Fibroblast of villous mesenchyme (primary cell): ENCODE results near the gene AKT3. TPM values are rescaled to one million over a fixed set of nuclear protein-coding genes. Genes with fewer than 3 reads are reported as not detected.
"Not testable (repeated sequence)": the region's sequence is repeated elsewhere in the genome, so short reads cannot be mapped to it uniquely, and the experiment has no call there.

Source experiments
- DNase-seq: peaks from one replicate; pipeline ENCODE4 v3.0.0-alpha.2; 2010; ENCODE audit warnings: low read depth
- H3K4me3 ChIP-seq: 2 replicates; pipeline ENCODE4 v1.5.1; 2011; ENCODE audit warnings: low read depth, mild to moderate bottlenecking, low read length
- total RNA-seq: library from RNA; depleted of rRNA; stranded (reverse); fragments of >200 nt; gene quantifications from 2 replicates; pipeline ENCODE4 v1.2.3, GENCODE V29; 2012
- TF ChIP-seq, protein P1 (sequence below): IDR thresholded peaks from 2 replicates; pipeline ENCODE4 v1.5.1; 2012; ENCODE audit warnings: low read depth, mild to moderate bottlenecking, low read length; ENCODE audit not compliant: insufficient read depth

The AKT3 gene
- total RNA-seq, 1 donor, result 38.0 TPM

DNA sequence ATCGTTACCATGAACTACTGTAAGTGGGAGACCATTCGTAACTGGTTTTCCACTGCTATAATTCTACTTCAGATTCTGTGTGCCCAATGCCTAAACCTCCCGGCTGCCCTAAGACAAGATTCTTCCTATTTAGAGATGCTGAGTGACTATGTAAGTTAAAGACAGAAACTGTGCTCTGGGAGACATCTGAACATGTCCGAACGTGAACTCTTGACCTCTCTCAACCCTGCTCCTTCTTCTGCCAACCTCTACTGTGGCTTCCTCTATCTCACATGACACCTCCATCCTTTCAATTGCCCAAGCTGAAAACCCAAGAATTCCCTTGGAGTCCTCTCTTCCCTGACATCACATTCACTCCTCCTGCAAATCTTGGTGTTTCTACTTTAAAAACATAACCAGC is 182.9 kb downstream of the AKT3 start:
- H3K4me3 ChIP-seq, result no peak overlapping the region
- TF ChIP-seq, protein P1, sequence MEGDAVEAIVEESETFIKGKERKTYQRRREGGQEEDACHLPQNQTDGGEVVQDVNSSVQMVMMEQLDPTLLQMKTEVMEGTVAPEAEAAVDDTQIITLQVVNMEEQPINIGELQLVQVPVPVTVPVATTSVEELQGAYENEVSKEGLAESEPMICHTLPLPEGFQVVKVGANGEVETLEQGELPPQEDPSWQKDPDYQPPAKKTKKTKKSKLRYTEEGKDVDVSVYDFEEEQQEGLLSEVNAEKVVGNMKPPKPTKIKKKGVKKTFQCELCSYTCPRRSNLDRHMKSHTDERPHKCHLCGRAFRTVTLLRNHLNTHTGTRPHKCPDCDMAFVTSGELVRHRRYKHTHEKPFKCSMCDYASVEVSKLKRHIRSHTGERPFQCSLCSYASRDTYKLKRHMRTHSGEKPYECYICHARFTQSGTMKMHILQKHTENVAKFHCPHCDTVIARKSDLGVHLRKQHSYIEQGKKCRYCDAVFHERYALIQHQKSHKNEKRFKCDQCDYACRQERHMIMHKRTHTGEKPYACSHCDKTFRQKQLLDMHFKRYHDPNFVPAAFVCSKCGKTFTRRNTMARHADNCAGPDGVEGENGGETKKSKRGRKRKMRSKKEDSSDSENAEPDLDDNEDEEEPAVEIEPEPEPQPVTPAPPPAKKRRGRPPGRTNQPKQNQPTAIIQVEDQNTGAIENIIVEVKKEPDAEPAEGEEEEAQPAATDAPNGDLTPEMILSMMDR, result no peak
- no peak for DNase-seq

DNA sequence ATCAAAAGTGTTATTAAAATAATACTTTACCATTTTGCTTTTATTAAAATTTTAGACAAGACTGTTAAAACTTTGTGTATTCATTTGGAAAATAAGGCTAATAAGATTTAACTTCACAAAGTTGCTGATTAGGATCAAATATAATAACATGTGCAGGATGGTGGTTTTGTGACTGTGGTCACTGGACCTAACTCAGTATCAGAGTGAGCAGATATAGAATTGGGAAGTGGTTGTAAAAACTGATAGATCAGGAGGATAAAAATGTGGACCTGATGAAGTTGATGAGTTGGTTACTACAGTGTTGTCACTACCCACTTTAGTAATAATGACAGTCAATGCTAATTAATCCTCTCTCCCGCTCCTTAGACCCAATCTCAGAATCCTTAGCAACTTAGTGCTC is 186.4 kb downstream of the AKT3 start:
- no peak overlapping the region for H3K4me3 ChIP-seq
- TF ChIP-seq, protein P1, result no peak
- no peak for DNase-seq

DNA sequence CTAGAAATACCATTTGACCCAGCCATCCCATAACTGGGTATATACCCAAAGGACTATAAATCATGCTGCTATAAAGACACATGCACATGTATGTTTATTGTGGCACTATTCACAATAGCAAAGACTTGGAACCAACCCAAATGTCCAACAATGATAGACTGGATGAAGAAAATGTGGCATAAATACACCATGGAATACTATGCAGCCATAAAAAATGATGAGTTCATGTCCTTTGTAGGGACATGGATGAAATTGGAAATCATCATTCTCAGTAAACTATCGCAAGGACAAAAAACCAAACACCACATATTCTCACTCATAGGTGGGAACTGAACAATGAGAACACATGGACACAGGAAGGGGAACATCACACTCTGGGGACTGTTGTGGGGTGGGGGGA is 187.9 kb downstream of the AKT3 start:
- DNase-seq, H3K4me3 ChIP-seq: not testable (repeated sequence)

DNA sequence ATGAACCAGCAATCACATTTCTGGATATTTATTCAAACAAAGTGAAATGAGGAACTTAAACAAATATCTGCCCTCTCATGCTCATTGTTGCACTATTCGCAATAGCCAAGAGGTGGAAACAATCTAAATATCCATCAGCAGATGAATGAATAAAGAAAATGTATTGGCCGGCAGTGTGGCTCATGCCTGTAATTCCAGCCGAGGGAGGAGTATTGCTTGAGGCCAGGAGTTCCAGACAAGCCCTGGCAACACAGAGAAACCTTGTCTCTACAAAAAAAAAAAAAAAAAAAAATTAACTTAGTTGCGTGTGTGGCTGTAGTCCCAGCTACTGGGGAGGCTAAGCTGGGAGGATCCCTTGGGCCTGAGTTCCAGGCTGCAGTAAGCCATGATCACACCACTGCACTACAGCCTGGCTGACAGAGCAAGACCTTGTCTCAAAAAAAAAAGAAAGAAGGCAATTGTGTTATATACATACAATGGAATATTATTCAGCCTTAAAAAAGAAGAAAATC is 191.4 kb downstream of the AKT3 start:
- H3K4me3 ChIP-seq, result no peak overlapping the region
- DNase-seq, result no peak
- TF ChIP-seq, protein P1, result no peak

DNA sequence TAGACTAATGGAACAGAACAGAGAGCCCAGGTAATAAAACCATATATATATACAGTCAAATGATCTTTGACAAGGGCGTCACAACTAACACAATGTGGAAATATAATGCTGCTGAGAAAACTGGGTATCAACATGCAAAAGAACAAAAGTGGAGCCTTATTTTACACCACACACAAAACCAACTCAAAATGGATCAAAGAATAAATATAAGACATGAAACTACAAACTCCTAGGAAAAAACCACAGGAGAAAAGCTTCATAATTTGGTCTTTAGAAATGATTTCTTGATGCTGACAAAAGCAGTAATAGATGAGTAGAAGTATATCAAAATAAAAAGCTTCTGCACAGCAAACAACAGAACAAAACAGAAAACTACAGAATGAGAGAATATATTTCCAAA is 192.2 kb downstream of the AKT3 start:
- no peak overlapping the region for H3K4me3 ChIP-seq
- DNase-seq, result no peak
- TF ChIP-seq, protein P1, result no peak

DNA sequence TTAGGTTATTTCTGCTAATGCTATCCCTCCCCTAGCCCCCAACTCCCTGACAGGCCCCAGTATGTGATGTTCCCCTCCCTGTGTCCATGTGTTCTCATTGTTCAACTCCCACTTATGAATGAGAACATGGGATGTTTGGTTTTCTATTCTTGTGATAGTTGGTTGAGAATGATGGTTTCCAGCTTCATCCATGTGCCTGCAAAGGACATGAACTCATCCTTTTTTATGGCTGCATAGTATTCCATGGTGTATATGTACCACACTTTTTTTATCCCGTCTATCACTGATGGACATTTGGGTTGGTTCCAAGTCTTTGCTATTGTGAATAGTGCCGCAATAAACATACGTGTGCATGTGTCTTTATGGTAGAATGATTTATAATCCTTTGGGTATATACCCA is 200.5 kb downstream of the AKT3 start:
- H3K4me3 ChIP-seq, DNase-seq: not testable (repeated sequence)

DNA sequence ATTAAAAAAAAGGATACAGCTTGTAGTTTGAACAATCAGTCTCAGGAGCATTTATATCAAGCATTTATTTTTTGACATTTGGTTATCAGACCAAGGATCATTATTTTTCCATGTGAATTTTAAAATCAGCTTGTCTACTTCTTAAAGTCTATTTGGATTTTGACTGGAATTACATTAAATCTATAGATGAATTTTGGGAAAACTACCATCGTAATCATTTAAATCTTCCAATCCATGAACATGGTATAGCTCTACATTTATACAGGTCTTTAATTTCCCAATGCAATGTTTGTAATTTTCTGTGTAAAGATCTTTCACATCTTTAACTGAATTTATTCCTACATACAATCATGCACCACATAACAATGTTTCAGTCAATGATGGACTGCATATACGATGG is 203.2 kb downstream of the AKT3 start:
- TF ChIP-seq, protein P1, result no peak
- DNase-seq, result no peak
- no peak overlapping the region for H3K4me3 ChIP-seq

DNA sequence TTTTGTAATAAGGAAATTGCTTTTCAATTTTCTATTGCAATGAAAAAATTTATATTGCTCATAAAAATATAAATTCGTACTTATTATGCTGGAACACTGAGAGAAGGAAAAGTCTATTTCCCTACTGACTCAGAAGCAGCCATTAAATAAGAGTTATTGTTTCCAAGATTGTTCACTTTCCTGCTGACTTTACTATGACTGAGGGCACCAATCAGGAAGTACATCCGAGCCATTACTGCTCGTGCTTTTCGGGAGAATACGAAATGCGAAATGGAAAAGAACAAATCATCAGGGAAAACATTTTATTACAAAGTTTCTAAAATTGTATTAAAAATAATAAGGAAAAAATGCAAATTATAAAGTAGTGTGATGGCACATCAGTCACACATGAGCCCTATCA is 204.8 kb downstream of the AKT3 start:
- no peak for DNase-seq
- TF ChIP-seq, protein P1, result no peak
- H3K4me3 ChIP-seq, result no peak overlapping the region
